ELF-1 (cell line): ENCODE data around the gene AZIN2.

Experiments used
- DNase-seq: peaks from one replicate; pipeline ENCODE4 v3.0.0-alpha.2; 2016; ENCODE audit warnings: low read depth, low spot score

AZIN2 gene

GRCh38 chr1:33152685-33153432, 71.9 kb downstream of the AZIN2 start:
- DNase-seq = peak; percentile 98

GRCh38 chr1:33153650-33154049, 72.7 kb downstream of the AZIN2 start:
- no peak for DNase-seq

- no peak for DNase-seq
These were observed 75.1 kb downstream of the AZIN2 start for GRCh38 chr1:33155877-33156538.

- no peak for DNase-seq
These were observed 76.2 kb downstream of the AZIN2 start for GRCh38 chr1:33157131-33157530.

GRCh38 chr1:33158366-33158765, 77.4 kb downstream of the AZIN2 start:
- DNase-seq = no peak

GRCh38 chr1:33159577-33159976, 78.6 kb downstream of the AZIN2 start:
- no peak for DNase-seq

- DNase-seq = peak; percentile 76
These were observed 80.2 kb downstream of the AZIN2 start for GRCh38 chr1:33161061-33161681.

- no peak for DNase-seq
These were observed 81.2 kb downstream of the AZIN2 start for GRCh38 chr1:33162141-33162540.

GRCh38 chr1:33163621-33164519, 82.9 kb downstream of the AZIN2 start:
- DNase-seq = peak; percentile 83

- DNase-seq = peak; percentile 71
These were observed 84.3 kb downstream of the AZIN2 start for GRCh38 chr1:33165209-33165608.

GRCh38 chr1:33165809-33166208, 84.9 kb downstream of the AZIN2 start:
- no peak for DNase-seq

GRCh38 chr1:33167650-33168447, 86.9 kb downstream of the AZIN2 start:
- no peak for DNase-seq

- DNase-seq = peak; percentile 82
These were observed 87.8 kb downstream of the AZIN2 start for GRCh38 chr1:33168556-33169289.

GRCh38 chr1:33169290-33170055, 88.5 kb downstream of the AZIN2 start:
- peak; percentile 61 for DNase-seq
